ENCODE measurements around the gene SVOP. TPM values are rescaled to one million over a fixed set of nuclear protein-coding genes. Genes with fewer than 3 reads are reported as not detected.

SVOP gene
- total and polyA plus RNA-seq, 2 of the 4 experiments (the other 2 are of a cell fraction) = not detected

DNA sequence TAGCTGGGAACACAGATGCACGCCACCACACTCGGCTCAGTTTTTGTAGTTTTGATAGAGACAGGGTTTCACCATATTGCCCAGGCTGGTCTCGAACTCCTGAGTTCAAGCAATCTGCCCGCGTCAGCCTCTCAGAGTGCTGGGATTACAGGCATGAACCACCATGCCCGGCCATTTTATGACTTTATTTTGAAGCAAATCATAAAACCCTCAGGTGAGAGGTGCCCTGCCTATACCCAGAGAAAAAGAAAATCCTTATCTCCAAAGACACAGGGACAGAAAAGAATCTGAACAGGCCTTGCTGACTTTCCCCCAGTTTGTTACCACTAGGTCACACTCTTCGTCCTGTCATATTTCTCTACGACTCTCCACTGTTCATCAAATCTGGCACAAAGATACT, 92.2 kb downstream of the SVOP start:
- Histone ChIP-seq H3K27ac (ENCODE audit: insufficient read depth, low read length) (no peak overlapping the region), H3K27me3 (ENCODE audit: control insufficient read depth, insufficient read depth, low read length) (peaks cover 4% of the 10 kb centered on the region), H2BK120ac (ENCODE audit: low read depth, low read length) (no peak overlapping the region), H3K18ac (ENCODE audit: low read depth, low read length) (no peak overlapping the region), H3K79me1 (ENCODE audit: low read depth in 1 of 2, low read length in 2 of 2) (no peaks in the 10 kb centered on the region), H3K9ac (ENCODE audit: low read depth, low read length) (no peak overlapping the region), H2AFZ (replicated peaks; ENCODE audit: low read length, poor library complexity) (no peak overlapping the region), H3K4ac (ENCODE audit: low read depth, low read length) (no peak overlapping the region), H3K4me2 (ENCODE audit: low read depth, low read length) (no peak overlapping the region), H3K4me1 (ENCODE audit: control insufficient read depth, insufficient read depth, low read length) (no peaks in the 10 kb centered on the region), H4K20me1 (ENCODE audit: insufficient read depth, low read length) (no peaks in the 10 kb centered on the region), H2BK5ac (ENCODE audit: low read depth, low read length, poor library complexity, severe bottlenecking) (no peak overlapping the region), H3K9me1 (ENCODE audit: insufficient read depth, low read length) (no peaks in the 10 kb centered on the region), H3K56ac (ENCODE audit: extremely low read depth, insufficient read depth, low read length) (no peak overlapping the region), H3K23ac (ENCODE audit: low read depth, low read length) (no peak overlapping the region), H4K91ac (ENCODE audit: insufficient read depth, low read depth, low read length) (no peak overlapping the region), H2BK15ac (ENCODE audit: low read depth, low read length) (no peak overlapping the region), H3K4me3 (ENCODE audit: insufficient read depth, low read depth, low read length) (no peak overlapping the region), H4K5ac (ENCODE audit: low read depth, low read length) (no peak overlapping the region), H2AK5ac (ENCODE audit: low read depth, low read length) (no peak overlapping the region), H2BK20ac (ENCODE audit: low read depth, low read length) (no peak overlapping the region), H3K14ac (replicated peaks; ENCODE audit: low read depth, low read length) (no peak overlapping the region), H2AK9ac (replicated peaks; ENCODE audit: low read depth, low read length, poor library complexity) (no peak overlapping the region), H3K36me3 (ENCODE audit: control insufficient read depth, insufficient read depth, low read length) (no peaks in the 10 kb centered on the region), H4K8ac (ENCODE audit: low read depth in 2 of 2, low read length in 2 of 2) (no peak overlapping the region), H3K9me3 (ENCODE audit: control insufficient read depth, insufficient read depth, low read length) (peaks cover 2% of the 10 kb centered on the region; the same call in 1 of the 2 replicates)
- in situ Hi-C loops (cut with MboI; ENCODE audit: low sequenced_read_pairs) = no loop called here
- no TSS peak for BruUV-seq (replicated peaks)
- intact Hi-C loops (cut with micrococcal nuclease) = no loop called here
- ChIA-PET POLR2A (ENCODE audit: unreplicated experiment) (no interaction called here), CTCF (no interaction called here)
- dilution Hi-C loops (cut with HindIII; ENCODE audit: low sequenced_read_pairs, unreplicated experiment) = no loop called here
- 50% methylated on average over 5 of the region's 8 CpGs; no CpG with 5 or more reads in 1 of the 2 experiments for WGBS, 2 experiments (ENCODE audit: extremely low coverage in 2 of 2, insufficient read length in 1 of 2)
- ATAC-seq (ENCODE audit: low read depth) (no peak), DNase-seq (no peak)
- TF ChIP-seq FOS (IDR thresholded peaks at IDR 0.05; ENCODE audit: low read depth, low read length) = no peak
- TF ChIP-seq BHLHE40 (IDR thresholded peaks at IDR 0.05; ENCODE audit: low read depth, low read length) = no peak
- TF ChIP-seq SMC3 (IDR thresholded peaks at IDR 0.05; ENCODE audit: low read depth, low read length) = no peak
- TF ChIP-seq, protein P1, sequence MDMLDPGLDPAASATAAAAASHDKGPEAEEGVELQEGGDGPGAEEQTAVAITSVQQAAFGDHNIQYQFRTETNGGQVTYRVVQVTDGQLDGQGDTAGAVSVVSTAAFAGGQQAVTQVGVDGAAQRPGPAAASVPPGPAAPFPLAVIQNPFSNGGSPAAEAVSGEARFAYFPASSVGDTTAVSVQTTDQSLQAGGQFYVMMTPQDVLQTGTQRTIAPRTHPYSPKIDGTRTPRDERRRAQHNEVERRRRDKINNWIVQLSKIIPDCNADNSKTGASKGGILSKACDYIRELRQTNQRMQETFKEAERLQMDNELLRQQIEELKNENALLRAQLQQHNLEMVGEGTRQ (IDR thresholded peaks at IDR 0.05; ENCODE audit: low read depth, low read length) = no peak
- TF ChIP-seq POLR2A (IDR thresholded peaks at IDR 0.05; ENCODE audit: low read depth, low read length) = no peak
- no peak for TF ChIP-seq NFE2L2 (IDR thresholded peaks at IDR 0.05; ENCODE audit: low read depth, low read length)
- no peak for TF ChIP-seq RAD21 (IDR thresholded peaks at IDR 0.05; ENCODE audit: low read length)
- no peak for TF ChIP-seq CEBPB (IDR thresholded peaks at IDR 0.05; ENCODE audit: low read depth, low read length)
- TF ChIP-seq, protein P2, sequence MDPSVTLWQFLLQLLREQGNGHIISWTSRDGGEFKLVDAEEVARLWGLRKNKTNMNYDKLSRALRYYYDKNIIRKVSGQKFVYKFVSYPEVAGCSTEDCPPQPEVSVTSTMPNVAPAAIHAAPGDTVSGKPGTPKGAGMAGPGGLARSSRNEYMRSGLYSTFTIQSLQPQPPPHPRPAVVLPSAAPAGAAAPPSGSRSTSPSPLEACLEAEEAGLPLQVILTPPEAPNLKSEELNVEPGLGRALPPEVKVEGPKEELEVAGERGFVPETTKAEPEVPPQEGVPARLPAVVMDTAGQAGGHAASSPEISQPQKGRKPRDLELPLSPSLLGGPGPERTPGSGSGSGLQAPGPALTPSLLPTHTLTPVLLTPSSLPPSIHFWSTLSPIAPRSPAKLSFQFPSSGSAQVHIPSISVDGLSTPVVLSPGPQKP (IDR thresholded peaks at IDR 0.05; ENCODE audit: borderline replicate concordance, low read depth, low read length) = no peak
- TF ChIP-seq MAFK (IDR thresholded peaks at IDR 0.05; ENCODE audit: low read depth, low read length) = no peak
- TF ChIP-seq RCOR1 (IDR thresholded peaks at IDR 0.05; ENCODE audit: insufficient replicate concordance, low read length) = no peak
- TF ChIP-seq CHD1 (IDR thresholded peaks at IDR 0.05; ENCODE audit: low read depth, low read length) = no peak
- TF ChIP-seq, protein P3, sequence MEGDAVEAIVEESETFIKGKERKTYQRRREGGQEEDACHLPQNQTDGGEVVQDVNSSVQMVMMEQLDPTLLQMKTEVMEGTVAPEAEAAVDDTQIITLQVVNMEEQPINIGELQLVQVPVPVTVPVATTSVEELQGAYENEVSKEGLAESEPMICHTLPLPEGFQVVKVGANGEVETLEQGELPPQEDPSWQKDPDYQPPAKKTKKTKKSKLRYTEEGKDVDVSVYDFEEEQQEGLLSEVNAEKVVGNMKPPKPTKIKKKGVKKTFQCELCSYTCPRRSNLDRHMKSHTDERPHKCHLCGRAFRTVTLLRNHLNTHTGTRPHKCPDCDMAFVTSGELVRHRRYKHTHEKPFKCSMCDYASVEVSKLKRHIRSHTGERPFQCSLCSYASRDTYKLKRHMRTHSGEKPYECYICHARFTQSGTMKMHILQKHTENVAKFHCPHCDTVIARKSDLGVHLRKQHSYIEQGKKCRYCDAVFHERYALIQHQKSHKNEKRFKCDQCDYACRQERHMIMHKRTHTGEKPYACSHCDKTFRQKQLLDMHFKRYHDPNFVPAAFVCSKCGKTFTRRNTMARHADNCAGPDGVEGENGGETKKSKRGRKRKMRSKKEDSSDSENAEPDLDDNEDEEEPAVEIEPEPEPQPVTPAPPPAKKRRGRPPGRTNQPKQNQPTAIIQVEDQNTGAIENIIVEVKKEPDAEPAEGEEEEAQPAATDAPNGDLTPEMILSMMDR (conservative IDR thresholded peaks at IDR 0.05; ENCODE audit: low read depth, low read length) = no peak
- no peak for TF ChIP-seq MAZ (IDR thresholded peaks at IDR 0.05; ENCODE audit: borderline replicate concordance, low read depth, low read length)
- TF ChIP-seq RFX5 (IDR thresholded peaks at IDR 0.05; ENCODE audit: low read depth, low read length) = no peak
- TF ChIP-seq MXI1 (IDR thresholded peaks at IDR 0.05; ENCODE audit: borderline replicate concordance, low read depth, low read length) = no peak
